K562 (cell line): Measurements from ENCODE around the gene PEDS1. TPM values are rescaled to one million over a fixed set of nuclear protein-coding genes. Genes with fewer than 3 reads are reported as not detected.

Experiments
- CBX8 ChIP-seq: fragments of 200-600 bp; sonication (generic); IDR thresholded peaks from 2 replicates; pipeline ENCODE4 v1.6.1; 2012; ENCODE audit warnings: borderline replicate concordance, mixed run types, low read depth, mild to moderate bottlenecking, moderate library complexity, mixed read lengths, low read length, control low read depth, inconsistent platforms; ENCODE audit not compliant: poor library complexity, severe bottlenecking; ENCODE audit errors: extremely low read depth
- JUND ChIP-seq, 2 experiments: IDR thresholded peaks; 2 replicates in 1 of 2; 3 replicates in 1 of 2; pipeline ENCODE4 v1.6.1; 2011; ENCODE audit warnings: borderline replicate concordance in 2 of 2, low read depth in 2 of 2, low read length in 2 of 2, improper control_type of control experiment in 1 of 2, missing biosample characterization in 1 of 2, missing genetic modification characterization in 1 of 2, missing genetic modification reagents in 1 of 2
- MBD2 ChIP-seq: sonication (generic); IDR thresholded peaks from 2 replicates; pipeline ENCODE4 v1.6.1; 2016; ENCODE audit warnings: low read depth, borderline replicate concordance
- SOX6 ChIP-seq: fragments of 450-650 bp; IDR thresholded peaks from 2 replicates; pipeline ENCODE4 v1.6.1; 2014; ENCODE audit warnings: mild to moderate bottlenecking
- STAT5A ChIP-seq: IDR thresholded peaks from 2 replicates; pipeline ENCODE4 v1.6.1; 2012; ENCODE audit warnings: low read length, inconsistent platforms, borderline replicate concordance
- polyA plus RNA-seq, 8 experiments: library from polyadenylated mRNA; depleted of rRNA in 4 of 8; stranded (reverse) in 5 of 8; unstranded in 3 of 8; fragments of >200 nt; fragmentation: Nextera tagmentation in 2 of 8; fragmentation: Illumina TruSeq in 1 of 8; extraction: Ambion mirVana in 2 of 8; extraction: Trizol in 1 of 8; gene quantifications; 2 replicates each; pipeline versions ENCODE4 v1.2.1 to v1.2.3, GENCODE V29; 2011 to 2014; ENCODE audit warnings: inconsistent platforms in 1 of 8, missing spikeins in 1 of 8
- total RNA-seq, 7 experiments: library from RNA; depleted of rRNA in 6 of 7; stranded (reverse); fragments of >200 nt in 6 of 7; fragmentation: Illumina TruSeq in 2 of 7; extraction: Trizol in 2 of 7; gene quantifications; 2 replicates each; pipeline versions ENCODE4 v1.2.1 to v1.2.3, GENCODE V29; 2011 to 2021; ENCODE audit warnings: low replicate concordance in 1 of 7
- TF ChIP-seq, protein P1 (sequence below): fragments of 250-450 bp; sonication (Bioruptor Pico); IDR thresholded peaks from 2 replicates; pipeline ENCODE4 v1.5.0; 2022; ENCODE audit warnings: mild to moderate bottlenecking
- TF ChIP-seq, protein P2 (sequence below): sonication (generic); formaldehyde crosslinking; IDR thresholded peaks from 2 replicates; pipeline ENCODE4 v1.4.0; 2020; ENCODE audit warnings: mild to moderate bottlenecking, missing genetic modification reagents
- TF ChIP-seq, protein P3 (sequence below): sonication (generic); formaldehyde crosslinking; IDR thresholded peaks from 2 replicates; pipeline ENCODE4 v1.8.0; 2022; ENCODE audit warnings: missing genetic modification reagents, mild to moderate bottlenecking, borderline replicate concordance
- TF ChIP-seq, protein P4 (sequence below), 2 experiments: fragments of 450-650 bp; IDR thresholded peaks; 2 replicates each; pipeline ENCODE4 v1.6.1; 2016; ENCODE audit warnings: mild to moderate bottlenecking in 2 of 2, borderline replicate concordance in 1 of 2, low read depth in 1 of 2, moderate library complexity in 1 of 2

Gene PEDS1
- total and polyA plus RNA-seq, 9 of the 15 experiments (the other 6 are each of a cell fraction or from before 2014, with no cell fraction given), result 2.9 to 38.5 (median 24.2) TPM

DNA sequence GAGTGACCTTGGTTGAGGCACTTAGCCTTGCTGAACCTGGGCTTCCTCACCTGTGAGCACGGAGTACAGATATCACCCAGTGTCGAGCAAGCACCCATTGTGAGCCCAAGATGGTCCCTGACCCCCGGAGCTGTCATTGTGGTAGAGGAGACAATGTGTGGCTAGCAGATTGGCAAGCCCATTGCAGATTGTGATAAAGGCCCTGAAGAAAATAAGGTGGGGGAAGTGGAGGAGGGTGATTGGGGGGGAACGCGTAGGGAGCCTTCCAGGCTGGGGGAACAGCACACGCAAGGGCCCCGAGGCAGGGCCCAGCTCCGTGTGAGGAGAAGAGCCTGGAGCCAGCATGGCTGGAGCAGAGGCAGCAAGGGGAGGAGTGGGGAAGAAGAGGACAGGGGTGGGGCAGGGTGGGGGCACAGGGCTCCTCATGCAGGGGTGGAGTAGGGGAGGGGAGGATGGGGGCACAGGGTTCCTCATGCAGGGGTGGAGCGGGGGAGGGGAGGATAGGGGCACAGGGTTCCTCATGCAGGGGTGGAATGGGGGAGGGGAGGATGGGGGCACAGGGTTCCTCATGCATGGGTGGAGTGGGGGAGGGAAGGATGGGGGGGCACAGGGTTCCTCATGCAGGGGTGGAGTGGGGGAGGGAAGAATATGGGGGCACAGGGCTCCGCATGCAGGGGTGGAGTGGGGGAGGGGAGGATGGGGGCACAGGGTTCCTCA lies 44.1 kb upstream of the PEDS1 start (continued):
- TF ChIP-seq, protein P1, sequence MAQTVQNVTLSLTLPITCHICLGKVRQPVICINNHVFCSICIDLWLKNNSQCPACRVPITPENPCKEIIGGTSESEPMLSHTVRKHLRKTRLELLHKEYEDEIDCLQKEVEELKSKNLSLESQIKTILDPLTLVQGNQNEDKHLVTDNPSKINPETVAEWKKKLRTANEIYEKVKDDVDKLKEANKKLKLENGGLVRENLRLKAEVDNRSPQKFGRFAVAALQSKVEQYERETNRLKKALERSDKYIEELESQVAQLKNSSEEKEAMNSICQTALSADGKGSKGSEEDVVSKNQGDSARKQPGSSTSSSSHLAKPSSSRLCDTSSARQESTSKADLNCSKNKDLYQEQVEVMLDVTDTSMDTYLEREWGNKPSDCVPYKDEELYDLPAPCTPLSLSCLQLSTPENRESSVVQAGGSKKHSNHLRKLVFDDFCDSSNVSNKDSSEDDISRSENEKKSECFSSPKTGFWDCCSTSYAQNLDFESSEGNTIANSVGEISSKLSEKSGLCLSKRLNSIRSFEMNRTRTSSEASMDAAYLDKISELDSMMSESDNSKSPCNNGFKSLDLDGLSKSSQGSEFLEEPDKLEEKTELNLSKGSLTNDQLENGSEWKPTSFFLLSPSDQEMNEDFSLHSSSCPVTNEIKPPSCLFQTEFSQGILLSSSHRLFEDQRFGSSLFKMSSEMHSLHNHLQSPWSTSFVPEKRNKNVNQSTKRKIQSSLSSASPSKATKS, result no peak
- TF ChIP-seq, protein P2, sequence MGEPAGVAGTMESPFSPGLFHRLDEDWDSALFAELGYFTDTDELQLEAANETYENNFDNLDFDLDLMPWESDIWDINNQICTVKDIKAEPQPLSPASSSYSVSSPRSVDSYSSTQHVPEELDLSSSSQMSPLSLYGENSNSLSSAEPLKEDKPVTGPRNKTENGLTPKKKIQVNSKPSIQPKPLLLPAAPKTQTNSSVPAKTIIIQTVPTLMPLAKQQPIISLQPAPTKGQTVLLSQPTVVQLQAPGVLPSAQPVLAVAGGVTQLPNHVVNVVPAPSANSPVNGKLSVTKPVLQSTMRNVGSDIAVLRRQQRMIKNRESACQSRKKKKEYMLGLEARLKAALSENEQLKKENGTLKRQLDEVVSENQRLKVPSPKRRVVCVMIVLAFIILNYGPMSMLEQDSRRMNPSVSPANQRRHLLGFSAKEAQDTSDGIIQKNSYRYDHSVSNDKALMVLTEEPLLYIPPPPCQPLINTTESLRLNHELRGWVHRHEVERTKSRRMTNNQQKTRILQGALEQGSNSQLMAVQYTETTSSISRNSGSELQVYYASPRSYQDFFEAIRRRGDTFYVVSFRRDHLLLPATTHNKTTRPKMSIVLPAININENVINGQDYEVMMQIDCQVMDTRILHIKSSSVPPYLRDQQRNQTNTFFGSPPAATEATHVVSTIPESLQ, result no peak
- TF ChIP-seq STAT5A, result peak; percentile 56; the same call in 1 of the 2 replicates
- no peak for TF ChIP-seq CBX8
- TF ChIP-seq SOX6, result peak; percentile 78
- TF ChIP-seq, protein P3, sequence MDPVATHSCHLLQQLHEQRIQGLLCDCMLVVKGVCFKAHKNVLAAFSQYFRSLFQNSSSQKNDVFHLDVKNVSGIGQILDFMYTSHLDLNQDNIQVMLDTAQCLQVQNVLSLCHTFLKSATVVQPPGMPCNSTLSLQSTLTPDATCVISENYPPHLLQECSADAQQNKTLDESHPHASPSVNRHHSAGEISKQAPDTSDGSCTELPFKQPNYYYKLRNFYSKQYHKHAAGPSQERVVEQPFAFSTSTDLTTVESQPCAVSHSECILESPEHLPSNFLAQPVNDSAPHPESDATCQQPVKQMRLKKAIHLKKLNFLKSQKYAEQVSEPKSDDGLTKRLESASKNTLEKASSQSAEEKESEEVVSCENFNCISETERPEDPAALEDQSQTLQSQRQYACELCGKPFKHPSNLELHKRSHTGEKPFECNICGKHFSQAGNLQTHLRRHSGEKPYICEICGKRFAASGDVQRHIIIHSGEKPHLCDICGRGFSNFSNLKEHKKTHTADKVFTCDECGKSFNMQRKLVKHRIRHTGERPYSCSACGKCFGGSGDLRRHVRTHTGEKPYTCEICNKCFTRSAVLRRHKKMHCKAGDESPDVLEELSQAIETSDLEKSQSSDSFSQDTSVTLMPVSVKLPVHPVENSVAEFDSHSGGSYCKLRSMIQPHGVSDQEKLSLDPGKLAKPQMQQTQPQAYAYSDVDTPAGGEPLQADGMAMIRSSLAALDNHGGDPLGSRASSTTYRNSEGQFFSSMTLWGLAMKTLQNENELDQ (CRISPR knock-in tag), result no peak
- TF ChIP-seq, protein P4, sequence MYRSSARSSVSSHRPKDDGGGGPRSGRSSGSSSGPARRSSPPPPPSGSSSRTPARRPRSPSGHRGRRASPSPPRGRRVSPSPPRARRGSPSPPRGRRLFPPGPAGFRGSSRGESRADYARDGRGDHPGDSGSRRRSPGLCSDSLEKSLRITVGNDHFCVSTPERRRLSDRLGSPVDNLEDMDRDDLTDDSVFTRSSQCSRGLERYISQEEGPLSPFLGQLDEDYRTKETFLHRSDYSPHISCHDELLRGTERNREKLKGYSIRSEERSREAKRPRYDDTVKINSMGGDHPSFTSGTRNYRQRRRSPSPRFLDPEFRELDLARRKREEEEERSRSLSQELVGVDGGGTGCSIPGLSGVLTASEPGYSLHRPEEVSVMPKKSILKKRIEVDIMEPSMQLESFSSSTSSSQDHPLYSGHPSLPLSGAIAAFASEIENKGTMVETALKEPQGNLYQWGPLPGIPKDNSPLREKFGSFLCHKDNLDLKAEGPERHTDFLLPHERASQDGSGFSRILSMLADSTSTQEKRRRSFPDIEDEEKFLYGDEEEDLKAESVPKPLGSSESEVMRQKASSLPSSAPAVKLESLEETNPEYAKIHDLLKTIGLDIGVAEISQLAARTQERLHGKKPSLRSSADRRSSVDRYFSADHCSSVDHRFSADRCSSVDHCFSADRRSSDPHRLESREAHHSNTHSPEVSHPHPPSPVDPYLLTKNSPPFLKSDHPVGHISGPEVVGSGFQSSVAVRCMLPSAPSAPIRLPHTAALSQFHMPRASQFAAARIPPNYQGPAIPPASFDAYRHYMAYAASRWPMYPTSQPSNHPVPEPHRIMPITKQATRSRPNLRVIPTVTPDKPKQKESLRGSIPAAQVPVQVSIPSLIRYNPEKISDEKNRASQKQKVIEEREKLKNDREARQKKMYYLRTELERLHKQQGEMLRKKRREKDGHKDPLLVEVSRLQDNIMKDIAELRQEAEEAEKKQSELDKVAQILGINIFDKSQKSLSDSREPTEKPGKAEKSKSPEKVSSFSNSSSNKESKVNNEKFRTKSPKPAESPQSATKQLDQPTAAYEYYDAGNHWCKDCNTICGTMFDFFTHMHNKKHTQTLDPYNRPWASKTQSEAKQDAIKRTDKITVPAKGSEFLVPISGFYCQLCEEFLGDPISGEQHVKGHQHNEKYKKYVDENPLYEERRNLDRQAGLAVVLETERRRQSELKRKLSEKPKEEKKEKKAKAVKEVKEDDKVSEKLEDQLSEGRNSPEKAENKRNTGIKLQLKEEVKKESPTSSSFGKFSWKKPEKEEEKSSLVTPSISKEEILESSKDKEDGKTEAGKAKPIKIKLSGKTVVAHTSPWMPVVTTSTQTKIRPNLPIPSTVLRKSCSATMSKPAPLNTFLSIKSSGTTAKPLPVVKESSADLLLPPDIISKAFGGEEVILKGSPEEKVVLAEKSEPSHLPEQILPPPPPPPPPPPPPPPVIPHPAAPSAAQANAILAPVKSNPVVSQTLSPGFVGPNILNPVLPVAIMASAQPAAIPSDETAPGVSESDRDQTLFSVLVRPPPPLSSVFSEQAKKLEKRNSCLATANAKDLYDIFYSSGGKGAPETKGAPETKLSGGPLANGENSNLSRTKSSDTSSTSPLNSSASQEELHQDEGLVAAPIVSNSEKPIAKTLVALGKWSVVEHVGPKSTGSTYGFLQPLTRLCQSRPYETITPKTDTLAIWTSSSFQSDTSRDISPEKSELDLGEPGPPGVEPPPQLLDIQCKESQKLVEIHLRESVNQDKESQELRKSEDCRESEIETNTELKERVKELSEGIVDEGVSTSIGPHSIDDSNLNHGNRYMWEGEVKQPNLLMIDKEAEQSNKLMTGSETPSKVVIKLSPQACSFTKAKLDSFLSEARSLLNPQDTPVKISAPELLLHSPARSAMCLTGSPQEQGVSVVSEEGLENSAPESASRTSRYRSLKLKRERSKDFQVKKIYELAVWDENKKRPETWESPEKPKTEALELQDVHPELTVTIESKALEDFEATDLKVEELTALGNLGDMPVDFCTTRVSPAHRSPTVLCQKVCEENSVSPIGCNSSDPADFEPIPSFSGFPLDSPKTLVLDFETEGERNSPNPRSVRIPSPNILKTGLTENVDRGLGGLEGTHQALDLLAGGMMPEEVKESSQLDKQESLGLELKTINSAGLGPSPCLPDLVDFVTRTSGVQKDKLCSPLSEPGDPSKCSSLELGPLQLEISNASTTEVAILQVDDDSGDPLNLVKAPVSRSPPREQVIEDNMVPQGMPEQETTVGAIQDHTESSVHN (IDR thresholded peaks at IDR 0.05; ENCODE audit: borderline replicate concordance in 1 of 2, low read depth in 1 of 2), result no peak
- 0 out of 2 replicates have a peak, but pooled peaks have one; percentile 12 for TF ChIP-seq JUND (IDR thresholded peaks at IDR 0.05; ENCODE audit: borderline replicate concordance, low read depth, low read length)
- TF ChIP-seq JUND (tag; IDR thresholded peaks at IDR 0.05; ENCODE audit: borderline replicate concordance, low read depth, low read length), result no peak
- TF ChIP-seq MBD2, result no peak
